GM12873 (cell line): Measurements from ENCODE around the gene HGD.

Experiments used
- TF ChIP-seq, protein P1 (sequence below): IDR thresholded peaks from 2 replicates; pipeline ENCODE4 v1.5.1; 2012; ENCODE audit warnings: low read depth, mild to moderate bottlenecking, moderate library complexity, low read length, control low read depth; ENCODE audit not compliant: insufficient read depth; ENCODE audit errors: missing control alignments

The HGD gene

DNA sequence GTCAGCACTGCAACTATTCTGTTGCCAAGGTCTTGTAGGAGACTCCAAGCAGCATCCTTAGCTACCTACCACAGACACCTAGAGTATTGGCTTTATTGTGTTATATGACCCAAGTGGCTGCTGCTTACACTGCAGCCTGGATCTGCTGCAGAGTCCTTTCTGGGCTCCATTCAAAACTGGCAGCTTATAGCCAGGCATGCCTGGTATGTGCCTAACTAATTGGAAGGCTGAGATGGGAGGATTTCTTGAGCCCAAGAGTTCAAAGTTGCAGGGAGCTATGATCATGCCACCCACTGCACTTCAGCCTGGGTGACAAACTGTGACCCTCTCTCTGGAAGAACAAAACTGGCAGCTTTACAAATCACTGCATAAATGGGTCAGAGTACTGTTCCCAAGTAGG, 77.3 kb downstream of the HGD start:
- TF ChIP-seq, protein P1, sequence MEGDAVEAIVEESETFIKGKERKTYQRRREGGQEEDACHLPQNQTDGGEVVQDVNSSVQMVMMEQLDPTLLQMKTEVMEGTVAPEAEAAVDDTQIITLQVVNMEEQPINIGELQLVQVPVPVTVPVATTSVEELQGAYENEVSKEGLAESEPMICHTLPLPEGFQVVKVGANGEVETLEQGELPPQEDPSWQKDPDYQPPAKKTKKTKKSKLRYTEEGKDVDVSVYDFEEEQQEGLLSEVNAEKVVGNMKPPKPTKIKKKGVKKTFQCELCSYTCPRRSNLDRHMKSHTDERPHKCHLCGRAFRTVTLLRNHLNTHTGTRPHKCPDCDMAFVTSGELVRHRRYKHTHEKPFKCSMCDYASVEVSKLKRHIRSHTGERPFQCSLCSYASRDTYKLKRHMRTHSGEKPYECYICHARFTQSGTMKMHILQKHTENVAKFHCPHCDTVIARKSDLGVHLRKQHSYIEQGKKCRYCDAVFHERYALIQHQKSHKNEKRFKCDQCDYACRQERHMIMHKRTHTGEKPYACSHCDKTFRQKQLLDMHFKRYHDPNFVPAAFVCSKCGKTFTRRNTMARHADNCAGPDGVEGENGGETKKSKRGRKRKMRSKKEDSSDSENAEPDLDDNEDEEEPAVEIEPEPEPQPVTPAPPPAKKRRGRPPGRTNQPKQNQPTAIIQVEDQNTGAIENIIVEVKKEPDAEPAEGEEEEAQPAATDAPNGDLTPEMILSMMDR: no peak

DNA sequence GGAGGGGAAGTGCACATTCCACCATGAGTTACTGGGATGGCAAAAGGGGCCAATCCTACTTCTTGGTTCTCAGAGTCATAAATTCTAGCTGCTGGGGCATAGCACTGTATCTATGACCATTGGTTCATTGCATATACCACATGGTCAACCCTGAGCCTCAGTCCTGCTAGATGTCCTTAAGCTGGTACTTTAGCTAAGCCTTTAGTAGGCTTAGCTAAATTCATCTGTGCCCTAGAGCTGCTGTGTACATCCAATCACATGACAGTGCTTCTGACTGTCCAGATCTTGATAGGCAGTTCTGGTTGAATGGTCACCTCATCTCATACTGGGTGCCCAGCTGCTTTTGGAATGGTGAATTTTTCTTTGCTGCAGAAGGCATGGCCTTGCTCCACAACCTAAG, 77.7 kb downstream of the HGD start:
- TF ChIP-seq, protein P1: no peak

DNA sequence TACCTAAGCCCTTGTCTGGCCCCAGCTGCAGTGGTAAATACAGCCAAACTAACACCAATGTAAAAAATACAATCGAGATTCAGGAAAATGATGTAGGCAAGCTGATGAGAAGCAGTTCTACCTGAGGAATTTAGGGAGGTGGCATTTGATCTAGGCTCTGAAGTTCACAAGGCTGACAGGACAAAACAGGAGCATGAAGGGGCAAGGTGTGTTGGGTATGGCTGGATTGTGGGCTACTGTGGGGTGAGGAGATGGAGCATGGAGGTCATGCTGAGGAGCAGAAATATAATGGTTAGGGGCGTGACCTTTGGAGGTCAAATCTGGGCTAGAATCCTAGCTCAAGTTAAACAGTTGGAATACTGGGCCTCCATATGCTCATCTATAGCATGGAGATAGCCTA, 79.4 kb downstream of the HGD start:
- TF ChIP-seq, protein P1: no peak

DNA sequence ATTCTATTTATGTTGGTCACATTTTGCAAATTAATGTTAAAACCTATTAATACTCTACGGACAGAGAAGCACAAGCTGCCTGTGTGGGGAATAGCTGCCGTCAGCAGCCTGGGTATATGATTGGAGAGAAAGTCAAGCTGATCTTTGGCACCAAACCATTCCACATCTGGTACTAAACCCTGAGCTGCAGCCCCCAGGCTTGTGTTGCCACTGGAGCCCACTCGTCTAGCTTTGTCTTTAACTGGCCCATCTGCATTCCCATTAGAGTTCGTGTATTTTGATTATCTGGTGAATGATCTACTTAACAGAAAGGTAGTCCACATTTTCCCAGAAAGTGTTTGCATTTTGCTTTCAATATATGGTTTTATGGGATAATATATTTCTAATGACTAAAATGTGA, 80.5 kb downstream of the HGD start:
- TF ChIP-seq, protein P1: no peak

DNA sequence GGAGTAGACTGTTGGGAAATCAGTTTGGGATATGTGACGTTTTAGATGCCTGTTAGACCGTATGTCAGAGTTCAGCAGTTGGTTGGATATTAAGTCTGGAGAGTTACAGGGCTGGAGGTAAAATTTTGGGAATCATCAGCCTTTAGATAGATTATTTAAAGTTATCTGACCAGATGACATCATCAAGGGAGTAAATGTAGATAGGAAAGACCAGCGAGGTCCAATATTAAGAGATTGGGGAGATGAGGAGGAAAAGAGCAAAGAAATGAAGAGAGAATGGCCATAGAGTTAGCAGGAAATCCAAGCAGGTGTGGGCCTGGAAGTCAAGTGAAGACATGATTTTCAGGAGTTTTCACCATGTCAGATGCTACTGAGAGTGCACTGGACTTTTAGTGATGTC, 82.8 kb downstream of the HGD start:
- TF ChIP-seq, protein P1: no peak

DNA sequence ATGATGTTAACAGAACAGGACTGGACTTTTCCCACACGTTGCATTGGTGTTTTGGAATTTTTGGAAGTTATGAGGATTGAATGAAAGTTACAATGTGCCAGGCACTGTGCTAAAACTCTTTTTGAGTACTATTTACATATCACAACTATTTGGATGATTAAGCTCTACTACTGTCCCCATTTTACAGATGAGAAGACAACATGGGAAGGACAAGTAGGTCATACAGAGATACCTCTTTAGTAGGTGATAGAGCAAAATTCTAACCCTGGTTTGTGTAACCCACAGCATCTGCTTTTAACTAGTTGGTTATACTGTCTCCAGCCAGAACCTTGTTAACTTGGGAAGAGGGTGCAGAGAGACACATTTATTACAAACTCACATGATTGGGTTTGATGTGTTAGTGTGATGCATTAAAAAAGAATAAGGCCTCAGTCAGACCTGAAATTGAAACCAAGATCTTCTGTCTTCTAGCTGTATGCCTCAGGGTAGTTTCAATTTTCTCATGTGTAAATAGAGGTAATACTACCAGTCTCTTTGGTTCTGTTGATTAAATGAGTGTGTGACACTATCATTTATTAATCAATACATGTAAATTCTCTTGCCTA, 84.5 kb downstream of the HGD start:
- TF ChIP-seq, protein P1: no peak

DNA sequence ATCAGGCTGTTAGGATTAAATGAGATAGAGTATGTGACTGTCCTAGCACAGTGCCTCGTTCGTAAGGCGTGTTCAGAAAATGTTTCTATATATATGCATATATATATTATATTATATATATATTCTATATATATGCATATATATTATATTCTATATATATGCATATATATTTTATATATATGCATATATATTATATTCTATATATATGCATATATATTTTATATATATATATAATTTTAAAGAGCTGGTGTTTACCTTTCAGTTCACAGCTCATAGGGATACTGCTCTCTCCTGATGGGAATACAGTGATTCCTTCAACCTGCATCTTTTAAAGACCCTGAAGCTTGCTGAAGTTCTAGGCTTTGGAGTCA, 85.2 kb downstream of the HGD start:
- TF ChIP-seq, protein P1: no peak
